ENCODE data around the gene RNPS1. TPM values are rescaled to one million over a fixed set of nuclear protein-coding genes. Genes with fewer than 3 reads are reported as not detected.

RNPS1 gene
- total and polyA plus RNA-seq, 4 donors = 92.0 to 144 (median 112) TPM

DNA sequence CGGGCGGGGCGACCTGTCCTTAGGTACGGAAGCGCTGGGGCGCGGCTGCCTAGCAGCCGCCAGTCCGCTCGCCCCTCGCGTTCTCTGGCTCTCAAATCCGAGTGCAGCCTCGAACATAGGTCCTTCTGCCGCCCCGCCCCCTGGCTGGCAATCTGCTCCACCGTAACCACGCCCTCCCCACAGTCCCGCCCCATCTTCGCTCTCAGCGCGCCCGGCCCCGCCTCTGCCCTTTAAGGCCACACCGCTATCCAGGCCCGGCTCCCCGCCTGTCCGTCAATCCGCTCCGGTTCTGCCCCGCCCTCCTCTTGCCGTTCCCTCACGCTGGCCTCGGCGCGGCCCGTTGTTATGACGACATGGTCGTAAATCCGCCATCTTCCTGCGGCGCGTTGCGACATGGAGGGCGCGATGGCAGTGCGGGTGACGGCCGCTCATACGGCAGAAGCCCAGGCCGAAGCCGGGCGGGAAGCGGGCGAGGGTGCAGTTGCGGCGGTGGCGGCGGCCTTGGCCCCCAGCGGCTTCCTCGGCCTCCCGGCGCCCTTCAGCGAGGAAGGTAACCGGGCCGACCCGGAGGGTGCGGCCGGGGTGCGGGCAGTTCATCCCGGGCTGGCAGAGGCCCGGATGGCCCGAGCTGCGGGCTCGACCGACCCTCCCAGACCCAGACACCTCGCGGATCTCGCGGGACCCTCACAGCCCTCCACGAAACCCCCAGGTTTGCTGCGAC, 44.5 kb downstream of the RNPS1 start, which contains the start of gene E4F1:
Gene E4F1, plus strand, starts transcription at position 371 of the 721 bp plus-strand sequence. Its CDS starts 23 bp downstream, at position 394.
- Histone ChIP-seq H3K9me3 (ENCODE audit: control insufficient read depth in 4 of 4, insufficient read depth in 3 of 4, low read length in 3 of 4) (no peaks in the 10 kb centered on the region), H3K27me3 (ENCODE audit: control insufficient read depth in 3 of 3, insufficient read depth in 3 of 3, low read length in 2 of 3) (no peaks in the 10 kb centered on the region), H3K9ac (ENCODE audit: insufficient read depth in 1 of 2, low read length in 2 of 2) (peak within 1 kb of the TSS; percentile 23 to 55), H3K27ac (ENCODE audit: low read depth in 1 of 2, low read length in 1 of 2) (peak within 1 kb of the TSS; percentile 86 to 87), H3K4me3 (peak within 1 kb of the TSS; percentile 91), H3K36me3 (ENCODE audit: control insufficient read depth in 4 of 4, insufficient read depth in 4 of 4, low read length in 4 of 4) (peaks cover 0 to 5% (median 2%) of the 10 kb centered on the region in 4 donors), H3K4me1 (ENCODE audit: control insufficient read depth in 5 of 5, insufficient read depth in 5 of 5, low read length in 5 of 5) (peaks cover 0 to 10% (median 6%) of the 10 kb centered on the region in 5 donors)
- ATAC-seq (ENCODE audit: insufficient read depth, low FRiP score) (peak; percentile 100), DNase-seq (peak; percentile 99 to 100 (median 99))
- WGBS, 2 donors = 0% methylated on average over 54 to 82 of the region's 82 CpGs
- no peak for TF ChIP-seq CTCF (IDR thresholded peaks at IDR 0.05; ENCODE audit: control extremely low read depth, extremely low read depth)

DNA sequence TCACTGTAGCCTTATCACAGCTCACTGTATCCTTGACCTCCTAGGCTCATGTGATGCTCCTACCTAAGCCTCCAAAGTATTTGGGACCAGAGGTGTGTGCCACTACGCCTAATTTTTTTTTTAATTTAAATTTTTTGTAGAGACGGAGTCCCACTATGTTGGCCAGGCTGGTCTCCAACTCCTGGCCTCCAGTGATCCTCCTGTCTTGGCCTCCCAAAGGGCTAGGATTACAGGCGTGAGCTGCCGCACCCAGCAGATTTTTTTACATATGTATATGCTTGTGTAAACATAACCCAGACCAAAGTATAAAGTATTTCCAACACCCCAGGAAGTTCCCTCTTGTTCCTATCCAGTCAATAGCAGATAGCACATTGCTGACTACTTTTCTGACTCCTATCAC, 51.6 kb downstream of the RNPS1 start:
- 97 to 99% methylated on average over 4 of the region's 4 CpGs for WGBS, 2 donors
- no peak overlapping the region for H3K9ac ChIP-seq (ENCODE audit: insufficient read depth in 1 of 2, low read length in 2 of 2)
- no peaks in the 10 kb centered on the region for H3K9me3 ChIP-seq (ENCODE audit: control insufficient read depth in 4 of 4, insufficient read depth in 3 of 4, low read length in 3 of 4)
- H3K4me1 ChIP-seq (ENCODE audit: control insufficient read depth in 5 of 5, insufficient read depth in 5 of 5, low read length in 5 of 5) = peaks cover 0 to 20% (median 9%) of the 10 kb centered on the region in 5 donors
- peak overlapping the region in 1 of 2 donors; percentile 89 for H3K27ac ChIP-seq (ENCODE audit: low read depth in 1 of 2, low read length in 1 of 2)
- DNase-seq (no peak), ATAC-seq (ENCODE audit: insufficient read depth, low FRiP score) (no peak)
- no peaks in the 10 kb centered on the region for H3K27me3 ChIP-seq (ENCODE audit: control insufficient read depth in 3 of 3, insufficient read depth in 3 of 3, low read length in 2 of 3)
- no peak for TF ChIP-seq CTCF (IDR thresholded peaks at IDR 0.05; ENCODE audit: control extremely low read depth, extremely low read depth)
- H3K36me3 ChIP-seq (ENCODE audit: control insufficient read depth in 4 of 4, insufficient read depth in 4 of 4, low read length in 4 of 4) = peaks cover 0 to 2% (median 0%) of the 10 kb centered on the region in 4 donors
- no peak overlapping the region for H3K4me3 ChIP-seq

- Histone ChIP-seq H3K4me1 (ENCODE audit: control insufficient read depth in 5 of 5, insufficient read depth in 5 of 5, low read length in 5 of 5) (peaks cover 0 to 20% (median 9%) of the 10 kb centered on the region in 5 donors), H3K9me3 (ENCODE audit: control insufficient read depth in 4 of 4, insufficient read depth in 3 of 4, low read length in 3 of 4) (no peaks in the 10 kb centered on the region), H3K4me3 (peak within 1 kb of the TSS; percentile 81), H3K36me3 (ENCODE audit: control insufficient read depth in 4 of 4, insufficient read depth in 4 of 4, low read length in 4 of 4) (peaks cover 0 to 5% (median 0%) of the 10 kb centered on the region in 4 donors), H3K9ac (ENCODE audit: insufficient read depth in 1 of 2, low read length in 2 of 2) (peak within 1 kb of the TSS; percentile 11 to 69), H3K27ac (ENCODE audit: low read depth in 1 of 2, low read length in 1 of 2) (peak within 1 kb of the TSS; percentile 95 to 98), H3K27me3 (ENCODE audit: control insufficient read depth in 3 of 3, insufficient read depth in 3 of 3, low read length in 2 of 3) (no peaks in the 10 kb centered on the region)
- no peak for DNase-seq
- WGBS, 2 donors = 0% methylated on average over 46 to 48 of the region's 48 CpGs
- TF ChIP-seq CTCF (IDR thresholded peaks at IDR 0.05; ENCODE audit: control extremely low read depth, extremely low read depth) = no peak
- peak; percentile 93 for ATAC-seq (ENCODE audit: insufficient read depth, low FRiP score)
Observed at GRCh38 chr16:2214719-2214968, 53.3 kb downstream of the RNPS1 start, which contains the start of gene PGP. Gene PGP, minus strand, starts transcription at chr16:2214840. Its CDS starts 63 bp downstream, at chr16:2214777.

All from lung (tissue), 12 donors.